Spleen (tissue), 11 donors: ENCODE measurements around the gene CHRNA4. TPM values are rescaled to one million over a fixed set of nuclear protein-coding genes. Genes with fewer than 3 reads are reported as not detected.

ENCODE experiments used
- DNase-seq: peaks from one replicate; pipeline ENCODE4 v3.0.0-alpha.2; 2020
- H3K27ac ChIP-seq, 8 donors: fragments of 200-600 bp; sonication (generic) in 7 of 8; 1 replicate in 4 of 8; 2 replicates in 4 of 8; pipeline versions ENCODE4 v1.5.0 to v1.8.0; 2016 to 2021; ENCODE audit warnings: inconsistent platforms in 4 of 8, mild to moderate bottlenecking in 4 of 8, moderate library complexity in 1 of 8
- H3K27me3 ChIP-seq, 7 donors: fragments of 200-600 bp; sonication (generic) in 6 of 7; replicated peaks in 1 of 7; 1 replicate in 4 of 7; 2 replicates in 3 of 7; pipeline versions ENCODE4 v1.5.0 to v1.8.0; 2016 to 2021; ENCODE audit warnings: inconsistent platforms in 3 of 7, mild to moderate bottlenecking in 1 of 7
- H3K36me3 ChIP-seq, 6 donors: fragments of 200-600 bp; sonication (generic) in 5 of 6; 1 replicate in 4 of 6; 2 replicates in 2 of 6; pipeline versions ENCODE4 v1.5.0 to v1.8.0; 2016 to 2021; ENCODE audit warnings: inconsistent platforms in 2 of 6
- H3K4me1 ChIP-seq, 6 donors: fragments of 200-600 bp; sonication (generic) in 5 of 6; 1 replicate in 3 of 6; 2 replicates in 3 of 6; pipeline versions ENCODE4 v1.5.0 to v1.8.0; 2016 to 2021; ENCODE audit warnings: inconsistent platforms in 3 of 6
- H3K4me3 ChIP-seq, 8 donors: fragments of 200-600 bp; sonication (generic) in 7 of 8; 1 replicate in 4 of 8; 2 replicates in 4 of 8; pipeline versions ENCODE4 v1.5.0 to v1.8.0; 2016 to 2021; ENCODE audit warnings: inconsistent platforms in 4 of 8, mild to moderate bottlenecking in 4 of 8, moderate library complexity in 2 of 8
- H3K9me3 ChIP-seq, 8 donors: fragments of 200-600 bp; sonication (generic) in 7 of 8; 1 replicate in 4 of 8; 2 replicates in 4 of 8; pipeline versions ENCODE4 v1.5.0 to v1.8.0; 2016 to 2021; ENCODE audit warnings: inconsistent platforms in 4 of 8
- POLR2A ChIP-seq, 3 donors: fragments of 450-650 bp; IDR thresholded peaks; one replicate each; pipeline ENCODE4 v1.5.1; 2017; ENCODE audit warnings: antibody characterized with exemption in 3 of 3, mild to moderate bottlenecking in 1 of 3
- POLR2AphosphoS5 ChIP-seq, 3 donors: sonication (generic); formaldehyde crosslinking; IDR thresholded peaks; one replicate each; pipeline ENCODE4 v1.5.1; 2017; ENCODE audit warnings: antibody characterized with exemption in 3 of 3
- WGBS, 5 donors: extraction: QIAGEN DNeasy Blood & Tissue Kit in 3 of 5; methylation state at CpG; one replicate each; pipeline versions ENCODE4 v1.1.5 to v1.1.7; 2013 to 2018; 5-methylcytosine and 5-hydroxymethylcytosine counted together
- intact Hi-C: fragments of 100-400 bp; cut with DNase I; formaldehyde crosslinking; loops from one replicate; pipeline ENCODE4 v1.15.0; 2023; ENCODE audit warnings: low total_unique reads
- polyA plus RNA-seq, 3 donors: library from polyadenylated mRNA; stranded (reverse); fragments of 200-250 nt; gene quantifications; one replicate each; pipeline ENCODE4 v1.2.1, GENCODE V29; 2013
- total RNA-seq, 7 donors: library from RNA; depleted of rRNA in 3 of 7; stranded (reverse); fragments of >200 nt in 3 of 7; fragmentation: NEBNext Ultra II Directional in 4 of 7; extraction: Animal tissue kit (Norgen Biotek cat#: 25700) in 4 of 7; gene quantifications; one replicate each; pipeline versions ENCODE4 v1.1.0 to v1.2.1, GENCODE V29; 2016 to 2021
- TF ChIP-seq, protein P1 (sequence below), 11 experiments: fragments of 200-600 bp in 7 of 11; fragments of 450-650 bp in 4 of 11; sonication (generic) in 4 of 11; IDR thresholded peaks in 8 of 11; conservative IDR thresholded peaks in 3 of 11; 1 replicate in 7 of 11; 2 replicates in 4 of 11; pipeline versions ENCODE4 v1.4.0 to v1.8.0; 2016 to 2021; ENCODE audit warnings: antibody characterized with exemption in 11 of 11, inconsistent platforms in 4 of 11, mild to moderate bottlenecking in 1 of 11
- donor health status: healthy with polysubstance abuse.
- donor health status: DM: no; HTN: no; CAD: no; lungs with moderate emphysema.
- donor health status: DM: no; HTN: no; CAD: no.
- donor health status: Bipolar disorder and iron deficiency.
- donor health status: healthy.
- donor health status: DM: no; HTN: no; CAD: no.
- donor health status: DM: yes; HTN: yes; CAD: no.

CHRNA4 gene
- total and polyA plus RNA-seq, 10 donors = 0.15 to 13.8 (median 1.3) TPM; not detected in 1

DNA sequence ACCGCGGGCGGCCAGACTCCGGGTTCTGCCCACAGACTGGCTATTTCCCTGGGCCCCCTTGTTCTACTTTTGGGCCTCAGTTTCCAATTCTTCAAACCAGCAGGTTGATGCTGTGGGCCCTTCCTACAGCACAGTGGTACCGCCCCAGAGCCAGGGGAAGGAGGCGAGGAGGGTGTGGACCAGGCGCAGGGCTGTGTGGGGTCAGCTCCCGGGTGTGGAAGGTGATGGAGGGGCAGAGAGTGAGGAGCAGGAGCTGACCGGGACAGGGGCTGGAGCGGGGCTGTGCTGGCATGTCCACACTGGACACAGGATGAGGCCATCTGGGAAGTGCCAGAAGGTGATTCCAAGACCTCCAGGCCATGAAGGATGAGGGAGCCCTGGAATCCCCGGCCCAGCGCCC is 35.2 kb upstream of the CHRNA4 start:
- Histone ChIP-seq H3K9me3 (peaks cover 0 to 6% (median 0%) of the 10 kb centered on the region in 8 donors), H3K27me3 (peaks cover 0 to 82% (median 17%) of the 10 kb centered on the region in 7 donors), H3K4me3 (no peak overlapping the region), H3K27ac (no peak overlapping the region), H3K36me3 (no peaks in the 10 kb centered on the region), H3K4me1 (peaks cover 0 to 9% (median 0%) of the 10 kb centered on the region in 6 donors)
- intact Hi-C loops = no loop called here
- no peak for DNase-seq
- TF ChIP-seq, protein P1, sequence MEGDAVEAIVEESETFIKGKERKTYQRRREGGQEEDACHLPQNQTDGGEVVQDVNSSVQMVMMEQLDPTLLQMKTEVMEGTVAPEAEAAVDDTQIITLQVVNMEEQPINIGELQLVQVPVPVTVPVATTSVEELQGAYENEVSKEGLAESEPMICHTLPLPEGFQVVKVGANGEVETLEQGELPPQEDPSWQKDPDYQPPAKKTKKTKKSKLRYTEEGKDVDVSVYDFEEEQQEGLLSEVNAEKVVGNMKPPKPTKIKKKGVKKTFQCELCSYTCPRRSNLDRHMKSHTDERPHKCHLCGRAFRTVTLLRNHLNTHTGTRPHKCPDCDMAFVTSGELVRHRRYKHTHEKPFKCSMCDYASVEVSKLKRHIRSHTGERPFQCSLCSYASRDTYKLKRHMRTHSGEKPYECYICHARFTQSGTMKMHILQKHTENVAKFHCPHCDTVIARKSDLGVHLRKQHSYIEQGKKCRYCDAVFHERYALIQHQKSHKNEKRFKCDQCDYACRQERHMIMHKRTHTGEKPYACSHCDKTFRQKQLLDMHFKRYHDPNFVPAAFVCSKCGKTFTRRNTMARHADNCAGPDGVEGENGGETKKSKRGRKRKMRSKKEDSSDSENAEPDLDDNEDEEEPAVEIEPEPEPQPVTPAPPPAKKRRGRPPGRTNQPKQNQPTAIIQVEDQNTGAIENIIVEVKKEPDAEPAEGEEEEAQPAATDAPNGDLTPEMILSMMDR (IDR thresholded peaks at IDR 0.05 in 8 of 11, conservative IDR thresholded peaks at IDR 0.05 in 3 of 11) = no peak
- TF ChIP-seq POLR2A (IDR thresholded peaks at IDR 0.05) = no peak
- 84 to 94% (median 89%) methylated on average over 11 to 12 of the region's 12 CpGs for WGBS, 5 donors

DNA sequence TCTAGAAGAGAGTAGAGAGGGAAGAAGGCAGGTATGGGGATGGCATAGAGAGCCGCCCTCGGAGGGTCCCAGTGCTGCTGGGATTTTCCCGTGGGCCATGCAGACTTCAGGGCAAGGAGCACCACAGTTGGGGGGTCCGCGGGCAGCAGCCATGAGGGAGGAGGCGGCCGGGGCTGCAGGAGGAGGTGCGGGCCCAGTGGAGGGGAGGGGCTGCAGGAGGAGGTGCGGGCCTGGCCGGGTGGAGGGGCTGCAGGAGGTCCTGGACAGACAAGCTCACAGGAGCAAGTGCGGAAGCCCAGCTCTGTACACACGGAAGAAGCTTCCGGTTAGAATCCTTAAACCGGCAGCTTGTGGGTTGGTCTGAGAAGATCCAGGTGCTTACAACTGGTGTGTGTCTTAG is 34.6 kb upstream of the CHRNA4 start:
- 77 to 87% (median 82%) methylated on average over 14 of the region's 14 CpGs for WGBS, 5 donors
- H3K9me3 ChIP-seq = peaks cover 0 to 11% (median 2%) of the 10 kb centered on the region in 8 donors
- H3K27ac ChIP-seq = no peak overlapping the region
- no peak for DNase-seq
- no peaks in the 10 kb centered on the region for H3K36me3 ChIP-seq
- TF ChIP-seq POLR2AphosphoS5 (IDR thresholded peaks at IDR 0.05) (no peak), POLR2A (IDR thresholded peaks at IDR 0.05) (no peak)
- TF ChIP-seq, protein P1 (IDR thresholded peaks at IDR 0.05 in 8 of 11, conservative IDR thresholded peaks at IDR 0.05 in 3 of 11) = no peak
- H3K4me3 ChIP-seq = no peak overlapping the region
- H3K27me3 ChIP-seq = peaks cover 0 to 77% (median 17%) of the 10 kb centered on the region in 7 donors
- peaks cover 0 to 9% (median 0%) of the 10 kb centered on the region in 6 donors for H3K4me1 ChIP-seq
- intact Hi-C loops = no loop called here

DNA sequence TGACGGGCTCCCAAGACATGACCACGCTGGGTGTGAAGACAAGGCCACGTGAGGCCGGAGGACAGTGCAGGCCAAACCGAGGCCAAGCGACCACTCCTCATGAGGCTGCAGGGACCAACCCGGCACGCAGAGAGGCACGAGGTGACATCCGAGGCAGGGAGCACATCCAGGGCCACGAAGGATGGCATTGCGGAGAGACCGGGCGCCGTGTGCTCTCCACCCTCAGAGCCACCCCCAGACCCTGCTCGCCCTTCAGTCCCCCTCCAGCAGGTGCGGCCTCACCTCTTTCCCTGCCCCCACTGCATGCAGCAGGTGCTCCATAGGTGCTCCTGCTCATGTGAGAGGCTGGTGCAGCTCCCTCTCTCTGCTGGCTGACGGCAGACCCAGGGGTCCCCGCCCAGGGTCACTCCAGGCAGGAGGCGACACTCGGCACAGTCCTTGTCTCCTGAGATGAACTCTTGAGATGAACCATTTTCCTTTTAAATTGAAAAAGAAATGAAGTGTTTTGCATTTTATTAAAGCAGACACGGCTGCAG is 33.8 kb upstream of the CHRNA4 start:
- TF ChIP-seq POLR2A (IDR thresholded peaks at IDR 0.05) = no peak
- TF ChIP-seq, protein P1 (IDR thresholded peaks at IDR 0.05 in 8 of 11, conservative IDR thresholded peaks at IDR 0.05 in 3 of 11) = no peak
- no peak for TF ChIP-seq POLR2AphosphoS5 (IDR thresholded peaks at IDR 0.05)
- intact Hi-C loops = no loop called here
- no peak for DNase-seq
- Histone ChIP-seq H3K4me3 (no peak overlapping the region), H3K36me3 (no peaks in the 10 kb centered on the region), H3K4me1 (peaks cover 0 to 9% (median 0%) of the 10 kb centered on the region in 6 donors), H3K27me3 (peaks cover 0 to 70% (median 17%) of the 10 kb centered on the region in 7 donors), H3K27ac (no peak overlapping the region), H3K9me3 (peaks cover 0 to 19% (median 6%) of the 10 kb centered on the region in 8 donors)
- 77 to 85% (median 81%) methylated on average over 10 to 22 of the region's 22 CpGs for WGBS, 5 donors

- Histone ChIP-seq H3K4me1 (peaks cover 0 to 9% (median 0%) of the 10 kb centered on the region in 6 donors), H3K27me3 (peaks cover 0 to 63% (median 17%) of the 10 kb centered on the region in 7 donors), H3K27ac (no peak overlapping the region), H3K9me3 (peaks cover 0 to 26% (median 11%) of the 10 kb centered on the region in 8 donors), H3K36me3 (no peaks in the 10 kb centered on the region), H3K4me3 (no peak overlapping the region)
- intact Hi-C loops = no loop called here
- TF ChIP-seq, protein P1 (IDR thresholded peaks at IDR 0.05 in 8 of 11, conservative IDR thresholded peaks at IDR 0.05 in 3 of 11) = no peak
- TF ChIP-seq POLR2AphosphoS5 (IDR thresholded peaks at IDR 0.05) = no peak
- TF ChIP-seq POLR2A (IDR thresholded peaks at IDR 0.05) = no peak
- DNase-seq = no peak
- WGBS, 5 donors = 8 to 28% (median 26%) methylated on average over 17 to 32 of the region's 32 CpGs
Measured at GRCh38 chr20:63394069-63394919, 33.1 kb upstream of the CHRNA4 start.
